Mesenchymal stem cell (in vitro differentiated cells and primary cell): Measurements from ENCODE around the gene CRELD2.

Experiments
- DNase-seq: peaks from one replicate; pipeline ENCODE4 v3.0.0-alpha.2; 2013
- H2AFZ ChIP-seq: one replicate; pipeline ENCODE4 v1.6.1; 2013; ENCODE audit warnings: low read depth, mild to moderate bottlenecking, control low read depth, inconsistent platforms, low read length, moderate library complexity
- H2AK5ac ChIP-seq: 2 replicates; pipeline ENCODE4 v1.6.1; 2013; ENCODE audit warnings: low read length, moderate library complexity, mild to moderate bottlenecking, inconsistent platforms; ENCODE audit not compliant: severe bottlenecking
- H2BK120ac ChIP-seq: one replicate; pipeline ENCODE4 v1.6.1; 2013; ENCODE audit warnings: low read depth, mild to moderate bottlenecking, inconsistent platforms, low read length, moderate library complexity
- H2BK12ac ChIP-seq, 2 experiments: one replicate each; pipeline ENCODE4 v1.6.1; 2013; ENCODE audit warnings: inconsistent platforms in 2 of 2, low read length in 2 of 2, mild to moderate bottlenecking in 2 of 2, moderate library complexity in 2 of 2, control low read depth in 1 of 2
- H2BK15ac ChIP-seq: one replicate; pipeline ENCODE4 v1.6.1; 2013; ENCODE audit warnings: mild to moderate bottlenecking, low read depth, inconsistent platforms; ENCODE audit not compliant: poor library complexity, severe bottlenecking
- H2BK5ac ChIP-seq: 2 replicates; pipeline ENCODE4 v1.6.1; 2013; ENCODE audit warnings: low read depth, mild to moderate bottlenecking, low read length, control low read depth, inconsistent platforms; ENCODE audit not compliant: poor library complexity, severe bottlenecking
- H3K14ac ChIP-seq, 2 experiments: one replicate each; pipeline ENCODE4 v1.6.1; 2013; ENCODE audit warnings: inconsistent platforms in 2 of 2, low read length in 2 of 2, control low read depth in 1 of 2, mild to moderate bottlenecking in 1 of 2, moderate library complexity in 1 of 2
- H3K18ac ChIP-seq, 2 experiments: one replicate each; pipeline ENCODE4 v1.6.1; 2013; ENCODE audit warnings: inconsistent platforms in 2 of 2, low read length in 2 of 2, control low read depth in 1 of 2, low read depth in 1 of 2, mild to moderate bottlenecking in 1 of 2
- H3K23ac ChIP-seq, 2 experiments: one replicate each; pipeline ENCODE4 v1.6.1; 2013; ENCODE audit warnings: inconsistent platforms in 2 of 2, low read length in 2 of 2, mild to moderate bottlenecking in 2 of 2, moderate library complexity in 2 of 2, control low read depth in 1 of 2
- H3K27ac ChIP-seq: 2 replicates; pipeline ENCODE4 v1.5.1; 2013; ENCODE audit warnings: mild to moderate bottlenecking, moderate library complexity, low read length, control low read depth, inconsistent platforms; ENCODE audit not compliant: poor library complexity, severe bottlenecking
- H3K27me3 ChIP-seq, 2 experiments: 2 replicates each; pipeline versions ENCODE4 v1.6.1 to v1.7.0; 2013; ENCODE audit warnings: low read length in 2 of 2, mild to moderate bottlenecking in 2 of 2, moderate library complexity in 2 of 2, control low read depth in 1 of 2, inconsistent platforms in 1 of 2; ENCODE audit not compliant: control insufficient read depth in 1 of 2, insufficient read depth in 1 of 2
- H3K36me3 ChIP-seq, 2 experiments: 2 replicates each; pipeline versions ENCODE4 v1.6.1 to v1.7.0; 2013; ENCODE audit warnings: low read length in 2 of 2, control low read depth in 1 of 2, inconsistent platforms in 1 of 2, low read depth in 1 of 2, mild to moderate bottlenecking in 1 of 2; ENCODE audit not compliant: insufficient read depth in 2 of 2, control insufficient read depth in 1 of 2
- H3K4ac ChIP-seq, 2 experiments: one replicate each; pipeline ENCODE4 v1.6.1; 2013; ENCODE audit warnings: inconsistent platforms in 2 of 2, low read length in 2 of 2, mild to moderate bottlenecking in 2 of 2, moderate library complexity in 2 of 2, control low read depth in 1 of 2, low read depth in 1 of 2
- H3K4me1 ChIP-seq: 2 replicates; pipeline ENCODE4 v1.6.1; 2013; ENCODE audit warnings: low read depth, low read length, control low read depth; ENCODE audit not compliant: control insufficient read depth, insufficient read depth
- H3K4me2 ChIP-seq: 2 replicates; pipeline ENCODE4 v1.6.1; 2013; ENCODE audit warnings: low read length, mild to moderate bottlenecking, inconsistent platforms; ENCODE audit not compliant: poor library complexity, severe bottlenecking
- H3K4me3 ChIP-seq, 2 experiments: 2 replicates each; pipeline versions ENCODE4 v1.5.1 to v1.7.0; 2013; ENCODE audit warnings: low read length in 2 of 2, mild to moderate bottlenecking in 2 of 2, control low read depth in 1 of 2, low read depth in 1 of 2; ENCODE audit not compliant: insufficient read depth in 1 of 2
- H3K79me1 ChIP-seq: replicated peaks from 2 replicates; pipeline ENCODE4 v1.6.1; 2013; ENCODE audit warnings: mild to moderate bottlenecking, control low read depth, low read length, inconsistent platforms; ENCODE audit not compliant: poor library complexity, severe bottlenecking
- H3K9ac ChIP-seq: 2 replicates; pipeline ENCODE4 v1.7.0; 2013; ENCODE audit warnings: mild to moderate bottlenecking, low read length, moderate library complexity
- H3K9me3 ChIP-seq: 2 replicates; pipeline ENCODE4 v1.7.0; 2013; ENCODE audit warnings: mild to moderate bottlenecking, low read length; ENCODE audit not compliant: control insufficient read depth
- H4K8ac ChIP-seq: one replicate; pipeline ENCODE4 v1.6.1; 2013; ENCODE audit warnings: inconsistent platforms, mild to moderate bottlenecking, low read length, moderate library complexity
- H4K91ac ChIP-seq: one replicate; pipeline ENCODE4 v1.6.1; 2013; ENCODE audit warnings: mild to moderate bottlenecking, low read length, inconsistent platforms
- WGBS: methylation state at CpG from one replicate; pipeline ENCODE4 v1.1.7; 2013; ENCODE audit warnings: mixed read lengths; 5-methylcytosine and 5-hydroxymethylcytosine counted together

CRELD2 gene

GRCh38 chr22:49934891-49935557 lies 16.6 kb downstream of the CRELD2 start:
- Histone ChIP-seq H2BK5ac (no peak overlapping the region), H3K27ac (no peak overlapping the region), H2AK5ac (peak overlapping the region; percentile 63), H4K8ac (peak overlapping the region; percentile 99), H3K18ac (peak overlapping the region; percentile 97 to 99), H3K14ac (peak overlapping the region; percentile 82 to 92), H3K36me3 (peaks cover 0 to 5% of the 10 kb centered on the region in 2 experiments), H3K23ac (no peak overlapping the region), H3K4ac (peak overlapping the region; percentile 95 to 100), H4K91ac (peak overlapping the region; percentile 100), H2BK120ac (peak overlapping the region; percentile 99), H3K4me2 (peak overlapping the region; percentile 27), H2AFZ (peak overlapping the region; percentile 56), H3K4me3 (peak overlapping the region; percentile 32 to 78), H3K9me3 (no peaks in the 10 kb centered on the region), H3K79me1 (no peaks in the 10 kb centered on the region), H3K4me1 (peaks cover 39% of the 10 kb centered on the region), H2BK15ac (peak overlapping the region; percentile 99), H3K9ac (peak overlapping the region; percentile 82), H2BK12ac (peak overlapping the region; percentile 85 to 100), H3K27me3 (peaks cover under 1 to 1% of the 10 kb centered on the region in 2 experiments)
- 28% methylated on average over 14 of the region's 56 CpGs for WGBS
- DNase-seq: peak; percentile 66

GRCh38 chr22:49935561-49935960 lies 17.1 kb downstream of the CRELD2 start:
- peak overlapping the region in 1 of 2 experiments; percentile 30 for H3K4me3 ChIP-seq
- 0% methylated on average over 1 of the region's 16 CpGs for WGBS
- H3K4me1 ChIP-seq: peaks cover 38% of the 10 kb centered on the region
- DNase-seq: no peak
- H4K91ac ChIP-seq: no peak overlapping the region
- H3K9me3 ChIP-seq: no peaks in the 10 kb centered on the region
- no peak overlapping the region for H4K8ac ChIP-seq
- H3K23ac ChIP-seq: no peak overlapping the region
- no peak overlapping the region for H3K9ac ChIP-seq
- peaks cover 0 to 5% of the 10 kb centered on the region in 2 experiments for H3K36me3 ChIP-seq
- H2BK12ac ChIP-seq: no peak overlapping the region
- H2BK15ac ChIP-seq: no peak overlapping the region
- no peak overlapping the region for H2BK5ac ChIP-seq
- H3K18ac ChIP-seq: no peak overlapping the region
- no peaks in the 10 kb centered on the region for H3K27me3 ChIP-seq
- H3K27ac ChIP-seq: no peak overlapping the region
- H2AK5ac ChIP-seq: no peak overlapping the region
- H2AFZ ChIP-seq: no peak overlapping the region
- no peaks in the 10 kb centered on the region for H3K79me1 ChIP-seq
- H3K4me2 ChIP-seq: peak overlapping the region; percentile 27
- no peak overlapping the region for H3K4ac ChIP-seq
- no peak overlapping the region for H3K14ac ChIP-seq
- peak overlapping the region; percentile 67 for H2BK120ac ChIP-seq

GRCh38 chr22:49936018-49936972 lies 17.9 kb downstream of the CRELD2 start:
- H4K8ac ChIP-seq: peak overlapping the region; percentile 10
- 11% methylated on average over 41 of the region's 52 CpGs for WGBS
- H3K9ac ChIP-seq: peak overlapping the region; percentile 11
- H2BK120ac ChIP-seq: peak overlapping the region; percentile 67
- H3K36me3 ChIP-seq: peaks cover 0 to 5% of the 10 kb centered on the region in 2 experiments
- no peaks in the 10 kb centered on the region for H3K27me3 ChIP-seq
- peak overlapping the region; percentile 71 to 89 for H2BK12ac ChIP-seq
- H3K4ac ChIP-seq: peak overlapping the region in 1 of 2 experiments; percentile 88
- H3K4me3 ChIP-seq: peak overlapping the region in 1 of 2 experiments; percentile 34
- no peak overlapping the region for H2BK15ac ChIP-seq
- H3K27ac ChIP-seq: no peak overlapping the region
- peak overlapping the region; percentile 56 to 79 for H3K18ac ChIP-seq
- H2AK5ac ChIP-seq: no peak overlapping the region
- no peaks in the 10 kb centered on the region for H3K79me1 ChIP-seq
- peak; percentile 94 for DNase-seq
- no peak overlapping the region for H3K14ac ChIP-seq
- peak overlapping the region; percentile 89 for H4K91ac ChIP-seq
- H3K23ac ChIP-seq: no peak overlapping the region
- peaks cover 34% of the 10 kb centered on the region for H3K4me1 ChIP-seq
- H2AFZ ChIP-seq: no peak overlapping the region
- no peaks in the 10 kb centered on the region for H3K9me3 ChIP-seq
- no peak overlapping the region for H2BK5ac ChIP-seq
- peak overlapping the region; percentile 77 for H3K4me2 ChIP-seq
